ENCODE measurements around the gene ZNF460. TPM values are rescaled to one million over a fixed set of nuclear protein-coding genes. Genes with fewer than 3 reads are reported as not detected.

Gene ZNF460
- total and polyA plus RNA-seq, 2 of the 8 experiments (the other 6 are each of a cell fraction or from before 2014, with no cell fraction given) = 9.3 to 57.9 TPM

DNA sequence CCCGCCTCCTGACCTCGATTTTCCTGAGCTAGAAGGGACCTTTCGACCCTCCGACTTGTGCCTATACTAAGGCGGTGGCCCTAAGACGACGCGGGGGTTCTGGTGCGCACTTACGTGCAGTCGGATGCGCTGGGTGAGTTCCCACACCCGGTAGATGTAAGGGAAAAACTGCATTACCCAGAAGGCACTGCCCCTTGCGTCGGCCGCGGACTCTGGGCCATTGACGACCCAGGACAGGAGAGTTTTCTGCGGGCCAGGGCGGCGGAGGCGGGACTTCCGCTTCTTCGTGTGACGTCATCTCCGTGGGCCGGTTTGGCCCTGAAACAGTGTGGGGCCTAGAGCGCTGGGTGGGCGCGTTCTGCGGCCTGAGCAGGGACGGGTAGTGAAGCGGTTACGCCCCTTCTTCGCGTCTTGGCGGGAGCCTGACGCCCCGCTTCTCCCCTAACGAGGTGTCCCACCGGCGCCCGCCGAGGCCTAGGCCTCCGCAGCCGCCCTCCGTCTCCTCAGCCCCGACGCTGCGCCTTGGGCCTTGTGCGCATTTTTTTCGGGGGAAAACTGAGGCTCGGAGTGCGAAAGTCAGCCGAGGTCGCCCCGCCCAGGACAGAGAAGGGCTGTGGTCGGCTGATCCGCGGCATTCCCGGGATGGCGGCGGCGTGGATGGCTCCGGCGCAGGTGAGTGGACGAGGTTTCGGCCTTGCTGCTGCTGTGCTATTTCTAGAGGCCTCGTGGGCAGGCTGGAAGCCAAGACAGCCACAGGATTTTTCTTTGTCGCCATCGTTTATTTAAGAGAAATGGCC lies at the start of gene ZNF460 (continued):
- TF ChIP-seq JUND (IDR thresholded peaks at IDR 0.05; ENCODE audit: low read length) (peak; percentile 93), YY1 (IDR thresholded peaks at IDR 0.05; ENCODE audit: low read depth, low read length) (no peak), SIRT6 (IDR thresholded peaks at IDR 0.05; ENCODE audit: low read length) (no peak), NANOG (IDR thresholded peaks at IDR 0.05; ENCODE audit: insufficient read depth, low read depth, low read length, poor library complexity, severe bottlenecking) (no peak), KDM5A (IDR thresholded peaks at IDR 0.05; ENCODE audit: low read length) (no peak; the same call in 1 of the 2 replicates), TEAD4 (IDR thresholded peaks at IDR 0.05; ENCODE audit: low read depth, low read length) (no peak), RXRA (IDR thresholded peaks at IDR 0.05; ENCODE audit: insufficient read depth, low read depth, low read length) (no peak), ATF2 (IDR thresholded peaks at IDR 0.05; ENCODE audit: low read length) (no peak; the same call in 1 of the 2 replicates), PHF8 (conservative IDR thresholded peaks at IDR 0.05; ENCODE audit: low read depth, low read length) (peak; percentile 83), EP300 (IDR thresholded peaks at IDR 0.05; ENCODE audit: borderline replicate concordance in 1 of 2, low read depth in 2 of 2, low read length in 2 of 2) (no peak), SP2 (IDR thresholded peaks at IDR 0.05; ENCODE audit: low read length) (peak; percentile 24; the same call in 1 of the 2 replicates), POLR2A (IDR thresholded peaks at IDR 0.05; ENCODE audit: control extremely low read depth in 1 of 2, low read depth in 2 of 2, low read length in 2 of 2) (peak; percentile 39 to 93), POLR2AphosphoS5 (IDR thresholded peaks at IDR 0.05; ENCODE audit: low read depth, low read length) (peak; percentile 85; the same call in 1 of the 2 replicates), TAF1 (IDR thresholded peaks at IDR 0.05; ENCODE audit: low read depth, low read length) (peak; percentile 73), JUN (IDR thresholded peaks at IDR 0.05; ENCODE audit: low read depth, low read length) (no peak), RAD21 (IDR thresholded peaks at IDR 0.05 in 1 of 2, conservative IDR thresholded peaks at IDR 0.05 in 1 of 2; ENCODE audit: low read depth in 2 of 2, low read length in 2 of 2) (no peak; a peak in 1 of 4 replicates), KDM1A (IDR thresholded peaks at IDR 0.05; ENCODE audit: borderline replicate concordance, low read length) (no peak), RFX5 (IDR thresholded peaks at IDR 0.05; ENCODE audit: borderline replicate concordance, low read depth, low read length) (peak; percentile 33; the same call in 1 of the 2 replicates), MAX (IDR thresholded peaks at IDR 0.05) (peak; percentile 56; the same call in 1 of the 2 replicates), SRF (IDR thresholded peaks at IDR 0.05; ENCODE audit: low read depth, low read length) (peak; percentile 53), CBX8 (IDR thresholded peaks at IDR 0.05; ENCODE audit: borderline replicate concordance, low read depth, low read length) (no peak), GABPA (IDR thresholded peaks at IDR 0.05; ENCODE audit: borderline replicate concordance, insufficient read depth, low read length) (peak; percentile 91)
